D341Med (cell line): ENCODE data around the gene RCE1.

Experiments
- DNase-seq: peaks from one replicate; pipeline ENCODE4 v3.0.0; 2012; ENCODE audit warnings: low spot score

RCE1 gene

GRCh38 chr11:66868726-66869566 is 25.7 kb downstream of the RCE1 start:
- peak; percentile 62 for DNase-seq

DNA sequence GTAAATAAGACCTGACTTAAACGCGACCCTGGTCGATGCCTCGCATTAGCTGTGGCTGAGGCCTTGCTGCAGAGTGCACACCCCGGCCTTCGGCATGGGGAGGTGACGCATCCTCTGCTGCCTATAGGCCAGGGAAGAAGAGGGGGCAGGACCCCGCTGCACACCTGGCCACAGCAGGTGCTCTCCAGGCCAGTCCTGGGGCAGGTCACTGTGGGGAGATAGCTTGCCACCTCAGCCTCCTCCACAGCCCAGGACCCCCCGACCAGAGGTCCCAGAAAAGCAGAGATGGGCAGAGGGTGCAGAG is 26.3 kb downstream of the RCE1 start:
- no peak for DNase-seq

- no peak for DNase-seq
These were observed 26.9 kb downstream of the RCE1 start for GRCh38 chr11:66870131-66870530.

DNA sequence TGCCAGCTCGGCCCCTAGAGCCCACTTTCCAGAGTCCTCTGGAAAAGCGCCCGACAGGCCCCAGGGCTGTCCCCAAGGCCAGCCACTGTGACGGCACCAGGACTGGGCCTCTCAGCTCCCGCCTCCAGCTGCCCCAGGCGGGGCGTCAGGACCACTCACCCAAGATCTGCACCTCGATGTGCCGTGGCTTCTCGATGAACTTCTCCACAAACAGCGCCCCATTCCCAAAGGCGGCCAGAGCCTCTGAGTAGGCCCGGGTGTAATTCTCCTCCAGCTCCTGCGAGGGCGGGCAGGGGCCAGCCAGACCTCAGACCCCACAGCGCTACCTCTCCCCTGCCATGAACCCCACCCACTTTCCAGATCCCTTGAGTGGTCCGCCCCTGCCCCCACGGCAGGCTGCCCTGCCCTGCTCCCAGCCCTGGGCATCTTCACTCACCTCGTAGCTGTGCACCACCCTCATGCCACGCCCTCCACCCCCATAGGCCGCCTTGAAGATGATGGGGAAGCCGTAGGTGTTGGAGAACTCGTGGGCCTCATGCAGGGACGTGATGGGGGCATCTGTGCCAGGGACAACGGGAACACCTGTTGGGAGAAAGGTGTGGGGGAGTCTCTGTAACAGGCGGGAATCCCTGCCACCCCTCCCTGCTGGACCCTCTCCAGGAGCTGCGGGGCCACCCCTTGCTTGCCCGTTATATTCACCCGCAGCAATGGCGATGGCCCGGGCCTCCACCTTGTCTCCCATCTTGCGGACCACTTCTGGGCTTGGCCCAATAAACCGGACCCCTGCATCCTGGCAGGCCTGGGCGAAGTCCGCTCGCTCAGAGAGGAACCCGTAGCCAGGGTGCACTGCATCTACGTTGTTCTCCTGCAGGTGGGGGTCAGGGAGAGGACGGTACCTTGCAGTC is 27.6 kb downstream of the RCE1 start:
- no peak for DNase-seq

DNA sequence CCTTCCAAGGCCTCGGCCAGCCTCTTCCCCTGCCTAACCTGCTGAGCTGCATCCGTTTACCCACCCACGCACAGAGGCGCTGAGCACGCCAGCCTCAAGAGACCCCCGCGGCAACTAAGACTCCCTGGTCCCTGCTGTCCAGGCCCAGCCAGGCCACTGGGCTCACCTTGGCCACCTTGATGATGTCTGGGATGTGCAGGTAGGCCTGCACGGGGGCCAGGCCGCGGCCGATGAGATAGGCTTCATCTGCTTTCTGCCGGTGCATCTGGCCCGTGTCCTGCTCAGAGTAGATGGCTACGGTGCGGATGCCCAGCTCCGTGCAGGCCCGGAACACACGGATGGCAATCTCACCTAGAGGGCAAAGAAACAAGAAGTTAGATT is 28.3 kb downstream of the RCE1 start:
- no peak for DNase-seq

DNA sequence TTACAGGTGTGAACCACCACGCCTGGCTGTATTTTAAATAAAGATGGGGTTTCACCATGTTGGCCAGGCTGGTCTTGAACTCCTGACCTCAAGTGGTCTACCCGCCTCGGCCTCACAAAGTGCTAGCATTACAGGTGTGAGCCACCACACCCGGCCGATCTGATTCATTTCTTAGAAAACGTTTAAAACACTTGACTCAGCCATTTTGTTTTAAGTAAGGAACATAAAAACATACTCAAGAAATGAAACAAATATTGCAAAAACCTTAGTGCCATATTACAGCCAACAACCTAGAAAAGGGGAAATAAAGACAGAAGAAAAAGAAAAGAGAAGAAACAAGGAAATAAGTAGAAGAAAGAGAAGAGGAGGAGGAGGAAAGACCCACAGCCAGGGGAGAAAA is 31.0 kb downstream of the RCE1 start:
- DNase-seq = no peak

GRCh38 chr11:66875378-66875777 is 32.1 kb downstream of the RCE1 start:
- no peak for DNase-seq

- DNase-seq = no peak
These were observed 34.5 kb downstream of the RCE1 start for GRCh38 chr11:66877588-66878385.

GRCh38 chr11:66878474-66878873 is 35.2 kb downstream of the RCE1 start:
- no peak for DNase-seq

DNA sequence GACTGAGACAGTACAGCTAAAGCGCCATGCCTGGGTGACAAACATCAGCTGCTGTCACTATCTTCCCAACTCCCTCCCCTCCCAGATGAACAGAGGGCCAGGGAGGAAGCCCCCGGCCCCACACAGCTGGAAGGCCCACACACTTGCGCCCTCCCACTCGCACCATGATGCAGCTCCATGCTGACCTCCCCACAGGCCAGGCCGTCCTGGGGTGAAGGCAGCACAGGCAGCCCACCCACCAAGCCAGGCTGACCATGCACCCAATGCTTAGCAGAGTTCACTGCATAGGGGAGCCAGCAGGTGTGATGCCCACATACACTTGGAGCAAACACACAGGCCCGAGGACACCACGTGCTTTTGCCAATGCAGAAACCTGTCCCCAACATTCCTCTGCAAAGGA is 35.8 kb downstream of the RCE1 start:
- DNase-seq = no peak

DNA sequence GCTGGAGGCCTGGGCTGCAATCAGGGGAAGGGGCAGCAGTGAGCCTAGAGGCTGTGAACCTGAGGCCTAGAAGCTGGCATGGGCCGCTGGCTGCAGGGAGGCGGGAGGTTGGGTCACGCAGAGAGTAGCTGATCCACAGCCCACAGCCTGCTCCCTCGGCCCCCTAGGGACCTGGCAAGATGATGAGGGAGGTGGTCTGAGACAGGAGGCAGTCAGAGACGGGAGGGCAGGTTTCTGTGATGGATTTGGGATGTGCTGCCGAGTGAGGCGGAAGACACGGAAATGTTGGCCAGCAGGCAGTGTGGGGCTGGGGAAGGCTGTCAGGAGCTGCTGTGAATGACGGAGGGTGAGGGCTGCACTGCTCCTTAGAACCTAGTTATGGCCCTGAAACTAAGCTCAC is 36.3 kb downstream of the RCE1 start:
- DNase-seq = no peak

GRCh38 chr11:66879999-66880398 is 36.8 kb downstream of the RCE1 start:
- no peak for DNase-seq

DNA sequence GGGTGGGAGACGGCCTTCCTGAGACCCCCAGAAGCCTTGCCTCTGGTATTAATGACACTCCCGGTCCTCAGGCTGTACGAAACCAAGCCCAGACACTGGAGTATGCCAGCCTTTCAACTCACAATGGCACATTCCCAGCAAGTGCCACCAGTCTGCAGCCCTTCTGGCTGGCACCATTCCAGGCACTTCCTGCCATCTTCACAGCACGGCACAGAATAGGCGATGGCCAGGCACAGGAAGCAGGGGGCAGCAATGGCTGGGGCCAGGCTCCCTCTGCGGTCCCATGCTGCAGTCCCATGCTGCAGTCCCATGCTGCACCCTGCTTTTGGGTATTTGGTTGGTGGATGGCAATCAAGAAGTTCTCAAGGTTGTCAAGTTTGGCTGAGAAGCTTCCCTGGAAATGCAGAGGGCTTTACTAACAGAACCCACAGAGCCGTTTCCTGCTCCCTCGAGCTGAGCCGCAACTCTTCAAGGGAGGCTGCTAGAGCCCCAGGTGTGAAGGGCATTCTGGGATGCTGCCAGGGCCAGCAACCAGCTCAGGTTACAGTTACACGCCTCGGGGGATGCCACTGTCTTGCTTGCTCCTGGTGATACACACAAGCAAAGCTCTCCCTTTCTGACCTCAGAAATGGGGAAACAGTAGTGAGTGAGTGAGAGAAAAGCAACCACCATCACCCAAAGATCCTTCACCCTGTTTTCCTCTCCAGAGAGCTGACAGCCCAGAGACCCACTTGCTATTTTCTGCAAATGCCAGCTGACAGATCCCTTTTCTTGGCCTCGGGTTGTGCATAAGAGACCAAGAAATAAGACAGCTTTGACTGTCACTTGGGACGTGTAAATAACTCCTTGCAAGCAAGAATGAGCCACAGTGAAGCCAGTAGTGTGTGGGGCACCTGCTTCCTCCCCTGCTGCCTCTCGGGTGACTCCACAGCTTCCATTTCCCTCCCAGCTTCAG is 37.5 kb downstream of the RCE1 start:
- no peak for DNase-seq

DNA sequence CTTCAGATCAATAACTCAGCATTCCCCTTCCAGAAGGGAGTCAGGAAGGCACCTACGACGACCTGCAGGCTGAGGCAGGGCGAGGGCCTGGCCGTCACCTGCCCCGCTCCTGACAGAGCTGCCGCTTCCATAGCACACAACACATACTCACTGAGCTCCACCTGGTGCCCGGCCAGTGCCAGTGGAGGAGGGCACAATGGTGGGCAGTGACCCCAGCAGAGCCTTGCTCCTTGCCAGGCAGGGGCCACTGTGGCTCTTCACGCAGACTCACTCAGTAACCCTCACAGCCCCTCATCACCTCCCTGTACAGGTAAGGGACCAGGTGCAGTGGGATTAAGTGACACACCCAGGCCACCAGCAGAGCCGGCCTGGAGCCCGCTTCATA is 38.2 kb downstream of the RCE1 start:
- DNase-seq = no peak

DNA sequence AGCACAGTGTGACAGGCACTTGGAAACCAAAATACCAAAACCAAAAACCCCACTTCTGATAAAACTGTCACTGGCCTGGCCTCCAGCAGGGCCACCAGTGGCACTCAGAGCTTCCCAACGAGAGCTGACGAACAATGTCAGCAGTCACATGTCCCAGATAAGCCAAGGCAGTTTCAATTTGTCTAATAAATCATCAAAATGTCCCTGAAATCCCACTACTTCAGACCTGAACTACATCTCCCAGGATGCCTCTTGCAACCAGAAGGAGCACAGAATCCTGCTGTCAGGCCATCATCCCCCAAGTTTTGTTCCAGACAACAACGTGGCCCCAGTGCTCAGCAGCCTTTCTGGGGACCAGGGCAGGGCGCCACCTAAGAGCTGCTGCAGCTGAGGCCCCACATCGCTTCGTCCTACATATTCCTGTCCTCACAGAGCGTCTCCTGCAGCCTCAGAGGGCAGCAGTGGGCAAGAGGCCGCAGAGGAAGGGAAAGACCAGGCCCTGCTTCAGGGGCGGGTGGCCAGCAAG is 38.7 kb downstream of the RCE1 start:
- DNase-seq = no peak

DNA sequence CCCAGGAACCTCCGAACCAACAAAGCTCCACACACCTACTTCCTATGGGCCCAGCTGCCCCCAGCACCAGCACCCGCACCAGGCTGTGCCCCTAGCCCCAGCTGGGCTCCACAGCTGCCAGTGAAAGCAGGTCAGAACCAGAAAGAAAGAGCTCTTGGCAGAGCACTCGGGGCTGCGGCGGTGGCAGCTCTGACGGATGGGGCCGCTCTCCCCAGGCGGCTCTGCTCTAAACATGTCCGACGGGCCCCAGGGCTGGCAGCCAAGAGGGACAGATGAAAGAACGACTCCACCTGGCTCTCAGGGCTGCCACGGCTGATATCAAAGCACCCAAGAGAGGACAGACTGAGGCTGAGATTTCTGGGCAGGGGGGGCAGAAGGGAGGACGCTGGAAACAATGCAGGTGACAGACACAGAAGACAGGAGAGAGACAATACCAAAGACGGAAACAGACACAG is 39.3 kb downstream of the RCE1 start:
- no peak for DNase-seq

GRCh38 chr11:66883016-66883965 is 40.0 kb downstream of the RCE1 start:
- DNase-seq = peak; percentile 87

DNA sequence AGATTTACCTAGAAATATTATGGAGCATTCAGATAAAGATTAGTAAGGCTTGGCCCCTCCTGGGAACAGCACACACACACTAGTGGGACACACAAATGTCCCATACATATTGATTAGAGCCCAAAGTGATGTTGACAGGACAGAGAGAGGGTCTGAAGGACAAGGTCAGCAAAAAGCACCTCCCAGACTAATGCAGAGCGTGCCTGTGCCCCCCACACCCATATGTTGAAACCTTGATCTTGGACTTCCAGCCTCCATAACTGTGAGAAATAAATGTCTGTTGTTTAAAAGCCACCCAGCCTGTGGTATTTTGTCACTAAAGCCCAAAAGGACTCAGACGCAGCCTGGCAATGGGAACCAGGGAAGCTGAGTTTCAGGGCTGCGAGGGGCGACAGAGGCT is 41.2 kb downstream of the RCE1 start:
- DNase-seq = no peak

GRCh38 chr11:66885469-66885868 is 42.2 kb downstream of the RCE1 start:
- no peak for DNase-seq

GRCh38 chr11:66885950-66886440 is 42.8 kb downstream of the RCE1 start:
- no peak for DNase-seq
